Panc1 (cell line): Measurements from ENCODE around the gene SHB. TPM values are rescaled to one million over a fixed set of nuclear protein-coding genes. Genes with fewer than 3 reads are reported as not detected.

Experiments used
- ATAC-seq: fragments of 200-7000 bp; cut with Tn5 transposase; 2 replicates; pipeline ENCODE4 v1.9.1; 2020; ENCODE audit warnings: mild to moderate bottlenecking, moderate library complexity
- BruUV-seq: library from RNA; stranded (reverse); fragments of 400-500 nt; replicated peaks from 2 replicates; lab custom pipeline; 2021; lab: Mats Ljungman, UMichigan
- CTCF ChIA-PET: fragments of 300-600 bp; sonication (Branson Sonifier 250); formaldehyde crosslinking; loops from one replicate; lab custom pipeline; 2022; ENCODE audit warnings: antibody characterized with exemption; lab: Charles Lee
- POLR2A ChIA-PET: fragments of 300-600 bp; sonication (Branson Sonifier 250); formaldehyde crosslinking; loops from one replicate; lab custom pipeline; 2022; ENCODE audit warnings: antibody characterized with exemption; lab: Charles Lee
- DNase-seq: peaks from one replicate; pipeline ENCODE4 v3.0.0-alpha.2; 2010; ENCODE audit warnings: low read depth, low spot score
- H3K27ac ChIP-seq: 2 replicates; pipeline ENCODE4 v1.5.1; 2011; ENCODE audit warnings: mild to moderate bottlenecking, low read length, inconsistent platforms
- H3K27me3 ChIP-seq: fragments of 200-500 bp; sonication (Bioruptor generic); 2 replicates; pipeline ENCODE4 v1.6.0; 2014; ENCODE audit warnings: low read length, inconsistent platforms; ENCODE audit not compliant: control insufficient read depth, insufficient read depth
- H3K36me3 ChIP-seq: fragments of 200-500 bp; sonication (Bioruptor generic); 2 replicates; pipeline ENCODE4 v1.5.1; 2014; ENCODE audit warnings: inconsistent platforms, mild to moderate bottlenecking, low read length, moderate library complexity; ENCODE audit not compliant: control insufficient read depth, insufficient read depth
- H3K4me1 ChIP-seq: 2 replicates; pipeline ENCODE4 v1.5.1; 2011; ENCODE audit warnings: inconsistent platforms, mild to moderate bottlenecking, low read length, moderate library complexity; ENCODE audit not compliant: control insufficient read depth, insufficient read depth
- H3K4me3 ChIP-seq, 2 experiments: 2 replicates each; pipeline ENCODE4 v1.5.1; 2011 to 2012; ENCODE audit warnings: low read depth in 2 of 2, low read length in 2 of 2, mild to moderate bottlenecking in 2 of 2, inconsistent platforms in 1 of 2, moderate library complexity in 1 of 2
- H3K9me3 ChIP-seq: fragments of 200-500 bp; sonication (Bioruptor generic); 2 replicates; pipeline ENCODE4 v1.5.1; 2014; ENCODE audit warnings: low read depth, mild to moderate bottlenecking, inconsistent platforms, low read length, moderate library complexity; ENCODE audit not compliant: control insufficient read depth, insufficient read depth
- CTCF ChIP-seq: fragments of 450-650 bp; IDR thresholded peaks from 2 replicates; pipeline ENCODE4 v1.5.1; 2017; ENCODE audit warnings: mild to moderate bottlenecking
- POLR2AphosphoS5 ChIP-seq: IDR thresholded peaks from 2 replicates; pipeline ENCODE4 v1.6.1; 2012; ENCODE audit warnings: mild to moderate bottlenecking, low read depth, low read length, moderate library complexity
- REST ChIP-seq, 2 experiments: IDR thresholded peaks; 2 replicates each; pipeline ENCODE4 v1.6.1; 2011 to 2012; ENCODE audit warnings: low read depth in 2 of 2, control low read depth in 1 of 2, low read length in 1 of 2, mild to moderate bottlenecking in 1 of 2, moderate library complexity in 1 of 2; ENCODE audit not compliant: insufficient read depth in 1 of 2
- SIN3A ChIP-seq: IDR thresholded peaks from 2 replicates; pipeline ENCODE4 v1.6.1; 2012; ENCODE audit warnings: low read depth, mild to moderate bottlenecking, low read length, moderate library complexity, borderline replicate concordance; ENCODE audit not compliant: insufficient read depth
- TCF7L2 ChIP-seq: IDR thresholded peaks from 2 replicates; pipeline ENCODE4 v1.6.1; 2011; ENCODE audit warnings: mild to moderate bottlenecking, low read depth, low read length, inconsistent platforms
- in situ Hi-C: cut with HindIII; loops from 2 replicates; pipeline ENCODE4 v1.10.0; 2016; ENCODE audit warnings: low sequenced_read_pairs, low pct_unique_long_range_greater_than_20kb
- intact Hi-C: fragments of 100-400 bp; cut with micrococcal nuclease; formaldehyde crosslinking; loops from one replicate; pipeline ENCODE4 v1.10.0; 2022; ENCODE audit not compliant: unreplicated experiment
- total RNA-seq: library from RNA; stranded (reverse); gene quantifications from one replicate; pipeline ENCODE4 v1.2.1, GENCODE V29; 2021; ENCODE audit not compliant: unreplicated experiment

The SHB gene
- total RNA-seq, 1 experiment from 2014 or later: 59.9 TPM

GRCh38 chr9:37944671-37945481, 124.2 kb downstream of the SHB start:
- intact Hi-C loops: no loop called here

GRCh38 chr9:37944266-37944650, 124.8 kb downstream of the SHB start:
- ChIA-PET POLR2A (no interaction called here), CTCF (no interaction called here)
- no peak overlapping the region; the same call in 1 of the 2 replicates for H3K27ac ChIP-seq
- no TSS peak for BruUV-seq
- H3K4me3 ChIP-seq: no peak overlapping the region
- intact Hi-C loops (no loop called here), in situ Hi-C loops (no loop called here)
- no peak for ATAC-seq
- H3K36me3 ChIP-seq: peaks cover 2% of the 10 kb centered on the region
- TF ChIP-seq REST (IDR thresholded peaks at IDR 0.05; ENCODE audit: insufficient read depth in 1 of 2, low read depth in 2 of 2, low read length in 1 of 2): no peak
- TF ChIP-seq TCF7L2: no peak
- TF ChIP-seq CTCF: no peak
- no peak for TF ChIP-seq POLR2AphosphoS5
- TF ChIP-seq SIN3A: no peak
- no peaks in the 10 kb centered on the region for H3K9me3 ChIP-seq
- peaks cover 39% of the 10 kb centered on the region for H3K4me1 ChIP-seq
- no peaks in the 10 kb centered on the region for H3K27me3 ChIP-seq
- DNase-seq: no peak

More at GRCh38 chr9:37944671-37945481, 124.2 kb downstream of the SHB start:
- BruUV-seq: no TSS peak
- ChIA-PET POLR2A (no interaction called here), CTCF (no interaction called here)
- Histone ChIP-seq H3K4me3 (no peak overlapping the region), H3K27ac (peak overlapping the region; percentile 17; the same call in 1 of the 2 replicates), H3K9me3 (no peaks in the 10 kb centered on the region), H3K4me1 (peaks cover 33% of the 10 kb centered on the region), H3K36me3 (no peaks in the 10 kb centered on the region; the same call in none of the 2 replicates), H3K27me3 (no peaks in the 10 kb centered on the region)
- DNase-seq (no peak), ATAC-seq (no peak)
- in situ Hi-C loops: no loop called here
- TF ChIP-seq SIN3A (no peak), POLR2AphosphoS5 (no peak), TCF7L2 (no peak), CTCF (no peak), REST (IDR thresholded peaks at IDR 0.05; ENCODE audit: insufficient read depth in 1 of 2, low read depth in 2 of 2, low read length in 1 of 2) (no peak)
